ENCODE results near the gene ETAA1. TPM values are rescaled to one million over a fixed set of nuclear protein-coding genes. Genes with fewer than 3 reads are reported as not detected.

Gene ETAA1
- total and polyA plus RNA-seq, 2 of the 4 experiments (the other 2 are of a cell fraction): 6.9 to 8.1 TPM

GRCh38 chr2:67448648-67449047, 51.5 kb downstream of the ETAA1 start:
- Histone ChIP-seq H2AFZ (replicated peaks; ENCODE audit: low read length, poor library complexity) (no peak overlapping the region), H3K56ac (ENCODE audit: extremely low read depth, insufficient read depth, low read length) (no peak overlapping the region), H3K9me1 (ENCODE audit: insufficient read depth, low read length) (no peaks in the 10 kb centered on the region), H3K27ac (ENCODE audit: insufficient read depth, low read length) (no peak overlapping the region), H4K91ac (ENCODE audit: insufficient read depth, low read depth, low read length) (no peak overlapping the region), H2BK120ac (ENCODE audit: low read depth, low read length) (no peak overlapping the region), H4K8ac (ENCODE audit: low read depth in 2 of 2, low read length in 2 of 2) (no peak overlapping the region), H2BK5ac (ENCODE audit: low read depth, low read length, poor library complexity, severe bottlenecking) (no peak overlapping the region), H3K4me3 (ENCODE audit: insufficient read depth, low read depth, low read length) (no peak overlapping the region), H3K18ac (ENCODE audit: low read depth, low read length) (no peak overlapping the region), H3K79me1 (ENCODE audit: low read depth in 1 of 2, low read length in 2 of 2) (no peaks in the 10 kb centered on the region), H3K14ac (replicated peaks; ENCODE audit: low read depth, low read length) (no peak overlapping the region), H2AK5ac (ENCODE audit: low read depth, low read length) (no peak overlapping the region), H3K4me1 (ENCODE audit: control insufficient read depth, insufficient read depth, low read length) (peaks cover 5% of the 10 kb centered on the region; the same call in 1 of the 2 replicates), H2AK9ac (replicated peaks; ENCODE audit: low read depth, low read length, poor library complexity) (no peak overlapping the region), H3K23ac (ENCODE audit: low read depth, low read length) (no peak overlapping the region), H3K4ac (ENCODE audit: low read depth, low read length) (no peak overlapping the region), H2BK20ac (ENCODE audit: low read depth, low read length) (no peak overlapping the region), H4K20me1 (ENCODE audit: insufficient read depth, low read length) (no peaks in the 10 kb centered on the region), H3K36me3 (ENCODE audit: control insufficient read depth, insufficient read depth, low read length) (no peaks in the 10 kb centered on the region), H4K5ac (ENCODE audit: low read depth, low read length) (no peak overlapping the region), H3K27me3 (ENCODE audit: control insufficient read depth, insufficient read depth, low read length) (no peaks in the 10 kb centered on the region), H3K9me3 (ENCODE audit: control insufficient read depth, insufficient read depth, low read length) (peaks cover 3% of the 10 kb centered on the region), H3K4me2 (ENCODE audit: low read depth, low read length) (no peak overlapping the region), H2BK15ac (ENCODE audit: low read depth, low read length) (no peak overlapping the region), H3K9ac (ENCODE audit: low read depth, low read length) (no peak overlapping the region)
- DNase-seq: no peak
- no TSS peak for BruUV-seq (replicated peaks)
- in situ Hi-C loops (cut with MboI; ENCODE audit: low sequenced_read_pairs): no loop called here
- no peak for ATAC-seq (ENCODE audit: low read depth)
- TF ChIP-seq POLR2A (IDR thresholded peaks at IDR 0.05; ENCODE audit: low read depth, low read length) (no peak), CEBPB (IDR thresholded peaks at IDR 0.05; ENCODE audit: low read depth, low read length) (no peak), CTCF (conservative IDR thresholded peaks at IDR 0.05; ENCODE audit: low read depth, low read length) (no peak), ELK1 (IDR thresholded peaks at IDR 0.05; ENCODE audit: borderline replicate concordance, low read depth, low read length) (no peak), RAD21 (IDR thresholded peaks at IDR 0.05; ENCODE audit: low read length) (no peak), NFE2L2 (IDR thresholded peaks at IDR 0.05; ENCODE audit: low read depth, low read length) (no peak), MXI1 (IDR thresholded peaks at IDR 0.05; ENCODE audit: borderline replicate concordance, low read depth, low read length) (no peak), USF2 (IDR thresholded peaks at IDR 0.05; ENCODE audit: low read depth, low read length) (no peak), CHD1 (IDR thresholded peaks at IDR 0.05; ENCODE audit: low read depth, low read length) (no peak), RFX5 (IDR thresholded peaks at IDR 0.05; ENCODE audit: low read depth, low read length) (no peak), SMC3 (IDR thresholded peaks at IDR 0.05; ENCODE audit: low read depth, low read length) (no peak), MAZ (IDR thresholded peaks at IDR 0.05; ENCODE audit: borderline replicate concordance, low read depth, low read length) (no peak), MAFK (IDR thresholded peaks at IDR 0.05; ENCODE audit: low read depth, low read length) (no peak), BHLHE40 (IDR thresholded peaks at IDR 0.05; ENCODE audit: low read depth, low read length) (no peak), RCOR1 (IDR thresholded peaks at IDR 0.05; ENCODE audit: insufficient replicate concordance, low read length) (no peak), FOS (IDR thresholded peaks at IDR 0.05; ENCODE audit: low read depth, low read length) (no peak)
- ChIA-PET CTCF (no interaction called here), POLR2A (ENCODE audit: unreplicated experiment) (no interaction called here)
- intact Hi-C loops (cut with micrococcal nuclease): no loop called here
- WGBS, 2 experiments (ENCODE audit: extremely low coverage in 2 of 2, insufficient read length in 1 of 2): no CpG with 5 or more reads among the region's 1 CpG
- dilution Hi-C loops (cut with HindIII; ENCODE audit: low sequenced_read_pairs, unreplicated experiment): no loop called here

Measured in IMR-90 (cell line).